Endothelial cell of hepatic sinusoid (primary cell): ENCODE results near the gene NNAT.
"Not testable (repeated sequence)": the region's sequence is repeated elsewhere in the genome, so short reads cannot be mapped to it uniquely, and the experiment has no call there.

Experiments
- in situ Hi-C: cut with HindIII; loops from 2 replicates; pipeline ENCODE4 v1.10.0; 2017; ENCODE audit warnings: low sequenced_read_pairs

Gene NNAT

GRCh38 chr20:37521061-37521771 is at the start of gene NNAT:
TSS of gene NNAT (plus strand) at chr20:37521250. CDS start at chr20:37521332, 82 bp downstream.
- in situ Hi-C loops: loop anchor here (5.0 to 25.0 kb wide), 2 partner anchors 79 to 259 kb away; partner anchors contain the start of gene GHRH

GRCh38 chr20:37471741-37472235 is 49.3 kb upstream of the NNAT start:
- in situ Hi-C loops: no loop called here

GRCh38 chr20:37472435-37472834 is 48.6 kb upstream of the NNAT start:
- in situ Hi-C loops: not testable (repeated sequence)

- in situ Hi-C loops: no loop called here
Observed at GRCh38 chr20:37473249-37474000, 47.6 kb upstream of the NNAT start.

- in situ Hi-C loops: no loop called here
Observed at GRCh38 chr20:37474386-37474785, 46.7 kb upstream of the NNAT start.

GRCh38 chr20:37475252-37475651 is 45.8 kb upstream of the NNAT start:
- in situ Hi-C loops: no loop called here

- in situ Hi-C loops: no loop called here
Observed at GRCh38 chr20:37477041-37477440, 44.0 kb upstream of the NNAT start.

- in situ Hi-C loops: no loop called here
Observed at GRCh38 chr20:37479266-37479665, 41.8 kb upstream of the NNAT start.

- in situ Hi-C loops: no loop called here
Observed at GRCh38 chr20:37479925-37480691, 40.9 kb upstream of the NNAT start.

GRCh38 chr20:37480919-37481318 is 40.1 kb upstream of the NNAT start:
- in situ Hi-C loops: no loop called here

- in situ Hi-C loops: no loop called here
Observed at GRCh38 chr20:37481610-37482009, 39.4 kb upstream of the NNAT start.

GRCh38 chr20:37484331-37484730 is 36.7 kb upstream of the NNAT start:
- in situ Hi-C loops: no loop called here

GRCh38 chr20:37486209-37486608 is 34.8 kb upstream of the NNAT start:
- in situ Hi-C loops: not testable (repeated sequence)

GRCh38 chr20:37490663-37491350 is 30.2 kb upstream of the NNAT start:
- in situ Hi-C loops: no loop called here

- in situ Hi-C loops: no loop called here
Observed at GRCh38 chr20:37492096-37492625, 28.9 kb upstream of the NNAT start.

GRCh38 chr20:37492945-37493344 is 28.1 kb upstream of the NNAT start:
- in situ Hi-C loops: no loop called here

- in situ Hi-C loops: no loop called here
Observed at GRCh38 chr20:37494301-37494700, 26.7 kb upstream of the NNAT start.

- in situ Hi-C loops: no loop called here
Observed at GRCh38 chr20:37494796-37495195, 26.3 kb upstream of the NNAT start.

- in situ Hi-C loops: no loop called here
Observed at GRCh38 chr20:37498066-37498665, 22.9 kb upstream of the NNAT start.

GRCh38 chr20:37500311-37500710 is 20.7 kb upstream of the NNAT start:
- in situ Hi-C loops: loop anchor here (25.0 kb wide), 1 partner anchor 238 kb away; the partner anchor contains the start of gene GHRH
